ENCODE measurements around the gene MRPL28.

DNA sequence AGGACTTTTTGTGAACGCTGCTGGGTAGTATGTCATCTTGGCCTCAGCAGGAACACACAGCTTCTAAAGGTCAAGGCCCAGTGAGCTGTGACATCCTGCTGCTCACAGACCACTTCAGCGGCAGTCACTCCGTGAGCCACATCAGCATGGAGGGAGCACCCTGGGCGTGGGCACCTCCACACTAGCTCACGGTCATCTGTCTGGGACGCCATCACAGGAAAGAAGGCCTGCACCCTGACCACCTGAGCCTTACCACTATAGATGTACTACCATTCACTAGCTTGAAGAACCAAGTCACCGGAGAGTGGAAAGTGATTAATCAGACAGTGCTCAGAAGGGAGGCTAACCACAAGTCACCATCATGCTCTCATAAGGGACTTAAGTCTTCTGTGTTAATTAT is 21.1 kb downstream of the MRPL28 start:
- TF ChIP-seq POLR2AphosphoS5 (IDR thresholded peaks at IDR 0.05), result no peak
- TF ChIP-seq, protein P1, sequence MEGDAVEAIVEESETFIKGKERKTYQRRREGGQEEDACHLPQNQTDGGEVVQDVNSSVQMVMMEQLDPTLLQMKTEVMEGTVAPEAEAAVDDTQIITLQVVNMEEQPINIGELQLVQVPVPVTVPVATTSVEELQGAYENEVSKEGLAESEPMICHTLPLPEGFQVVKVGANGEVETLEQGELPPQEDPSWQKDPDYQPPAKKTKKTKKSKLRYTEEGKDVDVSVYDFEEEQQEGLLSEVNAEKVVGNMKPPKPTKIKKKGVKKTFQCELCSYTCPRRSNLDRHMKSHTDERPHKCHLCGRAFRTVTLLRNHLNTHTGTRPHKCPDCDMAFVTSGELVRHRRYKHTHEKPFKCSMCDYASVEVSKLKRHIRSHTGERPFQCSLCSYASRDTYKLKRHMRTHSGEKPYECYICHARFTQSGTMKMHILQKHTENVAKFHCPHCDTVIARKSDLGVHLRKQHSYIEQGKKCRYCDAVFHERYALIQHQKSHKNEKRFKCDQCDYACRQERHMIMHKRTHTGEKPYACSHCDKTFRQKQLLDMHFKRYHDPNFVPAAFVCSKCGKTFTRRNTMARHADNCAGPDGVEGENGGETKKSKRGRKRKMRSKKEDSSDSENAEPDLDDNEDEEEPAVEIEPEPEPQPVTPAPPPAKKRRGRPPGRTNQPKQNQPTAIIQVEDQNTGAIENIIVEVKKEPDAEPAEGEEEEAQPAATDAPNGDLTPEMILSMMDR (IDR thresholded peaks at IDR 0.05), result no peak
